Measurements from ENCODE around the gene ARHGDIG. TPM values are rescaled to one million over a fixed set of nuclear protein-coding genes. Genes with fewer than 3 reads are reported as not detected.
"Not testable (repeated sequence)": the region's sequence is repeated elsewhere in the genome, so short reads cannot be mapped to it uniquely, and the experiment has no call there.

ARHGDIG gene
- total RNA-seq, 1 donor, result not detected

DNA sequence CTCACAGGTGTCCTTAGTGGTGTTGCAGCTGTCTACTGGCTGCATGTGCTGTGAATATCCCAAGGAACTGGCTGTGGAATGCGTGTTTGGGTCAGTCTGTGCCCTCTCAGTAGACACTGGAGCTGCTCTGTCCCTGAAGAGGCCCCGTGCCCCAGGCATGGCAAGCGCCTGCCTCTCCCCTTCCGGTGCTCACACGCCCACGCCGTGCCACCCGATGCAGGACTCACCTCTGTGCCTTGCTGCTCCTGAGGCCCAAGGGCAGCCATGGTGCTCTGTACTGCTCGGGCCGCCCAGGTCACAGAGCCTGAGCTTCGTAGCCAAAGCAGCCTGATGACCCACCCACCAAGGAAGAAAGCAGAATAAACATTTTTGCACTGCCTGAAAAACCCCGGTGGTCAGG is 14.7 kb upstream of the ARHGDIG start:
- H3K79me2 ChIP-seq (ENCODE audit: insufficient read depth, low read length), result no peaks in the 10 kb centered on the region
- H3K27me3 ChIP-seq (ENCODE audit: insufficient read depth, low read length), result no peaks in the 10 kb centered on the region
- no peak overlapping the region for H3K27ac ChIP-seq (ENCODE audit: low read depth, low read length)
- peak; percentile 51 for DNase-seq (ENCODE audit: insufficient read length, low spot score, missing footprints)
- peaks cover 3% of the 10 kb centered on the region for H3K36me3 ChIP-seq (ENCODE audit: insufficient read depth, low read length)
- H4K20me1 ChIP-seq (ENCODE audit: insufficient read depth, low read length), result peaks cover 4% of the 10 kb centered on the region
- no peaks in the 10 kb centered on the region for H3K4me1 ChIP-seq (ENCODE audit: insufficient read depth, low read length)
- H3K4me2 ChIP-seq (ENCODE audit: insufficient read depth, low read length), result no peak overlapping the region
- no peak for TF ChIP-seq CTCF (IDR thresholded peaks at IDR 0.05; ENCODE audit: extremely low read depth, low read depth, low read length)
- H2AFZ ChIP-seq (ENCODE audit: low read length), result no peak overlapping the region
- H3K9me3 ChIP-seq (ENCODE audit: low read depth, low read length), result no peaks in the 10 kb centered on the region
- H3K4me3 ChIP-seq (ENCODE audit: insufficient read depth, low read length), result no peak overlapping the region

DNA sequence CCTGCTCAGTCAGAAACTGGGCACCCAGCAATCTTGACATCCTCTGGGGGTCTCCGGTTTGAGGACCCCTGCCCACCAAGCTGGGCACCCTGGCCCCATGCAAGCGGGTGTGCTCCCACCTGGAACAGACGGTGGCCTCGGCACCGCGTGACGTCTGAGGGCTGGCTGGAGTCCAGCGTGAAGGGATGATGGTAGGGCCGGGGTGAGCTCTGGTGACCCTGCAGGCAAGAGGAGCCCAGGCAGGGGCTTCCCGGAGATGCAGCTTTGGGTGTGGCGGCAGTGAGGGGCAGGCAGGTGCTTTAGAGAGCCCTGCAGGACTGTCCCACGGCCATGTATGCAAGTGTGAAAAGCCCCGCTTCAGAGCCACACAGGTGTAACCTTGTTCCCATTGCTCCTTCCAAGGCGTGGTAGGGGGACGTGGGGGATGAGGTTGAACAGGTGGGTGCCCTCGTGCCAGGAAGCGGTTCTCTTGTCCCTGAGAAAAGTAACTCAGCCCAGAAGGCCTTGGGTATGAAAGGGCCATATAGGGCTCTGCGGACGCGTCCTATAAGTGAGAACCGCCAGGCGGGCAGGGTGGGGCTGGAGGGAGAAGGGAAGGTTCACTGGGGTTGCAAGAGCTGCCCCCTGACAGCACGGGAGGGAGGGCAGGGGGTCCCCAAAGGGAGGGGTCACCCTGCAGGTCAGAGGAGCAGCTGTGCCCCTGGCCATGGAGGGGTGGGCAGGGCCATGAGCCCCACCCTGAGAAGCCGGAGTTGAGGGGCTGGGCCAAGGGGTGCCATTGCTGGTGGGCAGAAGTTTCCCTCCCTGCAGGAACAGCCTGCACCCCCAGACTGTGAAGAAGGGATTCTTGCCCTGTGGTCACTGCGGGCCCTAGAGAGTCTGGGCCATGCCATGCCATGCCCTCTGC is 13.9 kb upstream of the ARHGDIG start:
- H3K4me1 ChIP-seq (ENCODE audit: insufficient read depth, low read length), result no peaks in the 10 kb centered on the region

DNA sequence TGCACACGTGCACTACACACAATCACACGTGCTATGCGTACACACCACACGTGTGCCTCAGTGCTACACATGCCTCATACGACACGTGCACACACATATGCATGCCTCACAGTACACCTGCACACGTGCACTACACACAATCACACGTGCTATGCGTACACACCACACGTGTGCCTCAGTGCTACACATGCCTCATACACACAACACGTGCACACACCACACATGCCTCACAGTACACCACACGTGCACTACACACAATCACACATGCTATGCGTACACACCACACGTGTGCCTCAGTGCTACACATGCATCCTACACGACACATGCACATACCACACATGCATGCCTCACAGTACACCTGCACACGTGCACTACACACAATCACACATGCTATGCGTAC is 12.8 kb upstream of the ARHGDIG start:
- not testable (repeated sequence) for H3K36me3 ChIP-seq (ENCODE audit: insufficient read depth, low read length); H3K27ac ChIP-seq (ENCODE audit: low read depth, low read length); H3K4me1 ChIP-seq (ENCODE audit: insufficient read depth, low read length); H2AFZ ChIP-seq (ENCODE audit: low read length); H4K20me1 ChIP-seq (ENCODE audit: insufficient read depth, low read length); H3K9me3 ChIP-seq (ENCODE audit: low read depth, low read length); H3K27me3 ChIP-seq (ENCODE audit: insufficient read depth, low read length); H3K4me2 ChIP-seq (ENCODE audit: insufficient read depth, low read length); H3K4me3 ChIP-seq (ENCODE audit: insufficient read depth, low read length); H3K79me2 ChIP-seq (ENCODE audit: insufficient read depth, low read length); DNase-seq (ENCODE audit: insufficient read length, low spot score, missing footprints)

More for the DNA sequence above, 13.9 kb upstream of the ARHGDIG start:
- DNase-seq (ENCODE audit: insufficient read length, low spot score, missing footprints), result peak; percentile 67
- Histone ChIP-seq H3K79me2 (ENCODE audit: insufficient read depth, low read length) (no peaks in the 10 kb centered on the region), H3K27me3 (ENCODE audit: insufficient read depth, low read length) (no peaks in the 10 kb centered on the region), H3K36me3 (ENCODE audit: insufficient read depth, low read length) (peaks cover 3% of the 10 kb centered on the region), H3K4me2 (ENCODE audit: insufficient read depth, low read length) (no peak overlapping the region), H3K4me3 (ENCODE audit: insufficient read depth, low read length) (no peak overlapping the region), H2AFZ (ENCODE audit: low read length) (no peak overlapping the region), H4K20me1 (ENCODE audit: insufficient read depth, low read length) (peaks cover 4% of the 10 kb centered on the region), H3K9me3 (ENCODE audit: low read depth, low read length) (no peaks in the 10 kb centered on the region), H3K27ac (ENCODE audit: low read depth, low read length) (no peak overlapping the region)
- no peak for TF ChIP-seq CTCF (IDR thresholded peaks at IDR 0.05; ENCODE audit: extremely low read depth, low read depth, low read length)

- Histone ChIP-seq H3K79me2 (ENCODE audit: insufficient read depth, low read length) (no peaks in the 10 kb centered on the region), H4K20me1 (ENCODE audit: insufficient read depth, low read length) (peaks cover 4% of the 10 kb centered on the region), H3K27ac (ENCODE audit: low read depth, low read length) (no peak overlapping the region), H2AFZ (ENCODE audit: low read length) (no peak overlapping the region), H3K27me3 (ENCODE audit: insufficient read depth, low read length) (no peaks in the 10 kb centered on the region), H3K4me1 (ENCODE audit: insufficient read depth, low read length) (no peaks in the 10 kb centered on the region), H3K9me3 (ENCODE audit: low read depth, low read length) (no peaks in the 10 kb centered on the region), H3K4me3 (ENCODE audit: insufficient read depth, low read length) (no peak overlapping the region), H3K4me2 (ENCODE audit: insufficient read depth, low read length) (no peak overlapping the region), H3K36me3 (ENCODE audit: insufficient read depth, low read length) (peaks cover 3% of the 10 kb centered on the region)
- no peak for TF ChIP-seq CTCF (IDR thresholded peaks at IDR 0.05; ENCODE audit: extremely low read depth, low read depth, low read length)
- peak; percentile 54 for DNase-seq (ENCODE audit: insufficient read length, low spot score, missing footprints)
Measured at GRCh38 chr16:268141-269053, 12.0 kb upstream of the ARHGDIG start.
